Right ventricle myocardium inferior (tissue), 1 donor: Measurements from ENCODE around the gene KCNH6. TPM values are rescaled to one million over a fixed set of nuclear protein-coding genes. Genes with fewer than 3 reads are reported as not detected.

ENCODE experiments used
- ATAC-seq: fragments of 200-7000 bp; cut with Tn5 transposase; one replicate; pipeline ENCODE4 v1.9.1; 2020; ENCODE audit warnings: mild to moderate bottlenecking, moderate library complexity
- DNase-seq: peaks from one replicate; pipeline ENCODE4 v3.0.0; 2021; ENCODE audit errors: missing footprints
- intact Hi-C: fragments of 100-400 bp; cut with DNase I; formaldehyde crosslinking; loops from one replicate; pipeline ENCODE4 v1.11.0; 2022
- total RNA-seq: library from RNA; stranded (reverse); fragmentation: NEBNext Ultra II Directional; extraction: Animal tissue kit (Norgen Biotek cat#: 25700); gene quantifications from one replicate; pipeline ENCODE4 v1.2.1, GENCODE V29; 2021
- donor health status: DM: no; HTN: yes; CAD: no; lungs with severe emphysema.

KCNH6 gene
- total RNA-seq, 1 donor from 2014 or later = not detected

GRCh38 chr17:63498626-63499195 lies 24.4 kb upstream of the KCNH6 start:
- no peak for ATAC-seq
- intact Hi-C loops = no loop called here
- no peak for DNase-seq

DNA sequence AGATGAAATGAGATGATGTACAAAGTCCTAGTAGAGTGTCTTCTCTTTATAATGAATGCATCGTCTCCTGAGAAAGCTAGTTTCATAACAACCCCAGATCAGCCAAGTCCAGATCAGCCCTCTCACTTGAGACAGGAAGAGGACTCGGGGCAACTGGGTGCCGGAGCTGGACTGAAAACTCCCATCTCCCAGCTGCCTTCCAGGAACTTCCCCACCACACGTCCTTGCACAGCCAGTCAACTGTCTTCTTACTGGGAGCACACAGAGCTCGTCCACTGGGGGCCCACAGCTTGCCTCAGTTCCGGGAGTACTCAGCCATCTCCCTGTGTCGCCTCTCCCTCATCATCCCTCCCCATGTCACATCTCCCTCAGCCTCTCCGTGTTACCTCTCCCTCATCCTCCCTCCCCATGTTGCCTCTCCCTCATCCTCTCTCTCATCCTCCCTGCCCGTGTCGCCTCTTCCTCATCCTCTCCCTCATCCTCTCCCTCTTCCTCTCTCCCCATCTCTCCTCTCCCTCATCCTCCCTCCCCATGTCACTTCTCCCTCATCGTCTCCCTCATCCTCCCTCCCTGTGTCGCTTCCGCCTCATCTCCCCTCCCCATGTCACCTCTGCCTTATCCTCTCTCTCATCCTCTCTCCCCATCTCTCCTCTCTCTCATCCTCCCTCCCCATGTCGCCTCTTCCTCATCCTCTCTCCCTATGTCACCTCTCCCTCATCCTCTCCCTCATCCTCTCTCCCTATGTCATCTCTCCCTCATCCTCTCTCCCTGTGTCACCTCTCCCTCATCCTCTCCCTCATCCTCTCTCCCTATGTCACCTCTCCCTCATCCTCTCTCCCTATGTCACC lies 22.4 kb upstream of the KCNH6 start:
- intact Hi-C loops = no loop called here
- no peak for ATAC-seq
- DNase-seq = no peak

- ATAC-seq = no peak
- intact Hi-C loops = no loop called here
- DNase-seq = no peak
These were observed 19.8 kb upstream of the KCNH6 start for GRCh38 chr17:63503341-63503705.

- intact Hi-C loops = no loop called here
- DNase-seq (no peak), ATAC-seq (no peak)
These were observed 18.9 kb upstream of the KCNH6 start for GRCh38 chr17:63504261-63504660.

DNA sequence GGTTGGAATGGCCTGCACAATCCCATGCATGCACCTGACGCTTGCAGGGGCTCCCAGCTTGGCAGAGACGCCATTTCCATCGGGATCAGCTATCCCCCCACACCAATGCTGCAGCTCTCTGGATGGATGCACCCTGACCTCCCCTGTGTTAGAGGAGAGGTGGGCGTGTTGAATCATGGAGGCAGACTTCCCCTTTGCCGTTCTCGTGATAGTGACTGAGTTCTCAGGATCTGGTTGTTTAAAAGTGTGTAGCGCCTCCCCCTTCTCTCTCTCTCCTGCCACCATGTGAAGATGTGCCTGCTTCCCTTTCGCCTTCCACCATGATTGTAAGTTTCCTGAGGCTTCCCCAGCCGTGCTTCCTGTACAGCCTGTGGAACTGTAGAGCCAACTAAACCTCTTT lies 17.8 kb upstream of the KCNH6 start:
- DNase-seq (no peak), ATAC-seq (no peak)
- intact Hi-C loops = no loop called here

GRCh38 chr17:63506627-63507026 lies 16.5 kb upstream of the KCNH6 start:
- DNase-seq (no peak), ATAC-seq (no peak)
- intact Hi-C loops = no loop called here

- intact Hi-C loops = no loop called here
- no peak for ATAC-seq
- no peak for DNase-seq
These were observed 11.8 kb upstream of the KCNH6 start for GRCh38 chr17:63511331-63511730.

GRCh38 chr17:63512388-63512787 lies 10.8 kb upstream of the KCNH6 start:
- intact Hi-C loops = no loop called here
- no peak for ATAC-seq

DNA sequence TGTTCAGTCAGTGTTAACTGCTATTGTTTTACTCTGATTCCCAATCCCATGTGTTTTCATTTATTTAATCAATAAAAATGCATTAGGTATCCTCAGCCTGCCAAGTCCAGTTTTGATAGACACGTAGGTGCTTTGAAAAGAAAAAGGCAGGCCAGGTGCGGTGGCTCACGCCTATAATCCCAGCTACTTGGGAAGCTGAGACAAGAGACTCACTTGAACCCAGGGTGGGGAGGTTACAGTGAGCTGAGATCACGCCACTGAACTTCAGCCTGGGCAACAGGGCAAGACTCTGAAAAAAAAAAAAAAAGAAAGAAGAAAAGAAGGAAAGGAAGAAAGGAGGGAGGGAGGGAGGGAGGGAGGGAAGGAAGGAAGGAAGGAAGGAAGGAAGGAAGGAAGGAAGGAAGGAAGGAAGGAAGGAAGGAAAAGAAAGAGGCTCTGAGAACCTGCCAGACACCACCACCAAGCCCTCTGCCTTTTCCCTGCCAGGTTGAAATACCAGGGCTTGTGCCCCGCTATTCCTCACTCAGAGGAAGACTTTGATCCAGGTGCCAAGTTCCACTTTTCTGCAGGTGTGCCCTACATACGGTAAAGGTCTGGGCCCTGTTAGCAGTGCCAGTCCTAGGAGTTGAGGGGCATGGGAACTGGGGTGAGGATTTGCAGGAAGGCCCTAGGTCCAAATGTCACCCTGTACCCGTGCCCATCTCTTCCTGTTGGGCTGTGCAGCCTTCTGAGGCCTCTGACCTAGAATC lies 10.1 kb upstream of the KCNH6 start:
- no peak for DNase-seq
- intact Hi-C loops = no loop called here
- no peak for ATAC-seq

More at GRCh38 chr17:63512388-63512787, 10.8 kb upstream of the KCNH6 start:
- DNase-seq = no peak

DNA sequence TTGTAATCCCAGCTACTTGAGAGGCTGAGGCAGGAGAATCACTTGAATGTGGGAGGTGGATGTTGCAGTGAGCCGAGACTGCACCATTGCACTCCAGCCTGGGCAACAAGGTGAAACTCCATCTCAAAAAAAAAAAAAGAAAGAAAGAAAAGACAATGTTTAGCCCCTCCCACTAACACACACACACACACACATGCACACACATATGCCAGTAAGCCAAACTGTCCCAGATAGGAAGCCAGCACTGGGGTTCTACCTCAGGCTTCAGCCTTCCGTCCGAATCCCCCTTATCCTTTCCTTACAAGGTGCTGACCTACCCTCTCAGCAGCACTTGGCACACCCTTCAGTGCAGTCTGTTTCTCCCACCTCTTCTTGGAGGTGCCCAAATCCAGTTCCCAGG lies 8.7 kb upstream of the KCNH6 start:
- ATAC-seq = no peak
- no peak for DNase-seq
- intact Hi-C loops = no loop called here

DNA sequence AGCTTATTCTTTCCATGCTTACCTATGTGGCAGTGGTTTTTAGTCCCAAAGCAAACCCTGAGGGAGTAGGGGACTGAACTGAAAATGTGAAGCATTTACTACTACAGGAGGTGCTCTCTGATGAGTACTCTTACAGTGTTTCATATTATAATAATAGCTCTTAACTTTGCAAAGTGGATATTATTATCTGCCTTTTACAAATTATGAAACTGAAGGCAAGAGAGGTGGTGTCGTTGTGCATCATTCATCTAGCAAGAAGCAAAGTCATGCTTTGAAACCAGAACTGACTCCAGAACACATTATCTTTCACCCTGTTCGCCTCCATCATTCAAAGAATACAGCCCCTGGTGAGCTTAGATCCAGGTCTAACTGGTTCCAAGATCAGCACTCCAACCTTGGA lies 8.2 kb upstream of the KCNH6 start:
- no peak for DNase-seq
- intact Hi-C loops = no loop called here

GRCh38 chr17:63515426-63515825 lies 7.7 kb upstream of the KCNH6 start:
- DNase-seq = no peak
- ATAC-seq = no peak
- intact Hi-C loops = no loop called here

More for the DNA sequence above, 8.2 kb upstream of the KCNH6 start:
- ATAC-seq = no peak

DNA sequence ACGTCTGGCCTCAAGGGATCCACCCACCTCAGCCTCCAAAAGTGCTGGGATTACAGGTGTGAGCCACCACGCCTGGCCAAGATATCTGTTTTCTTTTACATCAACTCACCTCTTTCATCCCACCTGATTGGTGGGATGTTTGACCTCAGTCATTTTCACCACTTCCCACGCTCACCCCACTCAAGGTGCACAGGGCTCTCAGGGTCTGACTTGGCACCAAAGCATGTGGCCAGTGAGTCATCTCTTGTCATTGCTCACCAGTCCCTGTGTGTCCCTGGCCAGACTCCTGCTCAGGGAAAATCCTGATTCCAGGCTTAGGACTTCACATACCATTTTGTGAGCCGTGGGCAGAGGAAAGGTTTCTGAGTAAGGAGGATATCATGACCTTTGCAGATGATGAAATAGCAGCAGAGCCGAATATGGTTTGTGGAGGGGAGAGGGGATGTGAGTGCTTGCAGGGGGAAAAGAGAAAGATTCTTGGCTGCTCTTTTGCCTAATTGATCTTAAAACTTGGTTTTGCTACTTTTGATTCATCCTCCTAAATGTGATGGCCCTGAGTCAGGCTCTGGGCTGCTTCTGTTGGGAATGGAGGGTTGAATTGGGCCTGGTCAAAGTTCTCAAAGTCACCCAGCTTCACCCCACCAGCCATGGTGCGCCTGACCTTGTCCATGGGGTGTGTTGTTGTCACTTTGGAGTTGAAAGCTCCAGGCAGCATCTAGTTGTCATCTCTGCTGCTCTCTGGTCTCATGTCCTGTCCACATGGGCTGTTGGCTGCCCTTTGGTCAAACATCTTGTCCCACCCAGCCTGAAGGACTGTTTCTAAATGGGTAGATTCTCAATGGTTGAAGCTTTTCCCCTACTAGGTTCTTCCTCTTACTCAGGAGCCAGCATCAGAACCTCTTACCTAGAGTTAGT lies 6.0 kb upstream of the KCNH6 start:
- DNase-seq (no peak), ATAC-seq (no peak)
- intact Hi-C loops = no loop called here

DNA sequence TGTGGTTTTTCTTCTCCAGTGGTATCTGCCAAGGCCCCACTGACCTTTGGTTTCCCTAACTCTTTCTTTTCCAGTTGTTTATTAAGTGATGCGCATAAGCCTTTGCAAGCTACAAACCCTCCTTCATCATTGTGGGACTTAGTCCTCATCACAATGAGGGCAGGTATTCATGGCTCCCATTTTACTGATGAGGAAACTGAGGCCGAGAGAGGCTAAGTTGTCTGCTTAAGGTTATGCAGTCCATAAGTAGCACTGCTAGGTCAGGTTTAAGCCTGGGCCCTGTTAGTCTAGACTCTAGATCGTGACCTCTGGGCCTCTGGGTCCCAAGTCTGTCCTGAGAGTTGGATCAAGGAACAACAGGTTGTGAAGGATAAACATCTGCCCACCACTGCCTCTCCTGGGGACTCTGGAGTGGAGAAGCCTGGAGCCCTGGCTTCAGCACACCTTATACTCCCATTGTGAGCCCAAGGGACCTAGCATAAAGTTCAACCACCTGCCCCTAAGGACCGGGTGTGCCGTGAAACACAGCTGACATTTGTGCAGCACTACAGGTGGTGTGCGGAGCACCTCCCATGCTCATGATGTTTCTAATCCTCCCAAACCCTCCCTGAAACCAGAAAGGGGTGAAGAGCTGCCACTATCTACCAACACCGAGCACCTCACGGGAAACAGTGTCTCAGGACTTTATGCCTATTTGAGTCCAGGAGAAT lies 5.2 kb upstream of the KCNH6 start:
- intact Hi-C loops = no loop called here
- DNase-seq (no peak), ATAC-seq (no peak)

- intact Hi-C loops = no loop called here
- DNase-seq (no peak), ATAC-seq (no peak)
These were observed 3.9 kb upstream of the KCNH6 start for GRCh38 chr17:63519116-63519881.

GRCh38 chr17:63519972-63520882 lies 2.9 kb upstream of the KCNH6 start:
- intact Hi-C loops = no loop called here
- no peak for DNase-seq
- no peak for ATAC-seq

- intact Hi-C loops = no loop called here
These were observed 893 bp downstream of the KCNH6 start for GRCh38 chr17:63524051-63524450.

More at GRCh38 chr17:63524051-63524450, 893 bp downstream of the KCNH6 start:
- no peak for ATAC-seq
- no peak for DNase-seq
